Measurements from ENCODE around the gene ABCA4. TPM values are rescaled to one million over a fixed set of nuclear protein-coding genes. Genes with fewer than 3 reads are reported as not detected.

ABCA4 gene
- total RNA-seq, 1 experiment from 2014 or later = 1.5 TPM

GRCh38 chr1:94049791-94050190 lies 71.2 kb downstream of the ABCA4 start:
- in situ Hi-C loops (cut with HindIII; ENCODE audit: low pct_unique_long_range_greater_than_20kb, low sequenced_read_pairs) = no loop called here
- no peaks in the 10 kb centered on the region for H3K27me3 ChIP-seq (ENCODE audit: control insufficient read depth, insufficient read depth, low read length)
- ATAC-seq (no peak), DNase-seq (ENCODE audit: low read depth, low spot score) (no peak)
- H3K4me3 ChIP-seq (ENCODE audit: low read depth in 2 of 2, low read length in 2 of 2) = no peak overlapping the region
- CTCF ChIA-PET = no interaction called here
- BruUV-seq (replicated peaks) = no TSS peak
- H3K36me3 ChIP-seq (ENCODE audit: control insufficient read depth, insufficient read depth, low read length) = no peaks in the 10 kb centered on the region
- POLR2A ChIA-PET = no interaction called here
- H3K27ac ChIP-seq (ENCODE audit: low read length) = peak overlapping the region; percentile 87
- intact Hi-C loops (cut with micrococcal nuclease; ENCODE audit: unreplicated experiment) = loop anchor here (5.0 to 10.0 kb wide), 2 partner anchors 113 to 185 kb away; partner anchors contain the start of gene ARHGAP29
- no peak for TF ChIP-seq REST (IDR thresholded peaks at IDR 0.05; ENCODE audit: insufficient read depth in 1 of 2, low read depth in 2 of 2, low read length in 1 of 2)
- TF ChIP-seq POLR2AphosphoS5 (IDR thresholded peaks at IDR 0.05; ENCODE audit: low read depth, low read length) = no peak
- no peak for TF ChIP-seq CTCF (IDR thresholded peaks at IDR 0.05)
- no peak for TF ChIP-seq SIN3A (IDR thresholded peaks at IDR 0.05; ENCODE audit: borderline replicate concordance, insufficient read depth, low read depth, low read length)
- TF ChIP-seq TCF7L2 (IDR thresholded peaks at IDR 0.05; ENCODE audit: low read depth, low read length) = no peak
- no peaks in the 10 kb centered on the region for H3K9me3 ChIP-seq (ENCODE audit: control insufficient read depth, insufficient read depth, low read depth, low read length)
- peaks cover 40% of the 10 kb centered on the region for H3K4me1 ChIP-seq (ENCODE audit: control insufficient read depth, insufficient read depth, low read length)

- Histone ChIP-seq H3K4me1 (ENCODE audit: control insufficient read depth, insufficient read depth, low read length) (peaks cover 48% of the 10 kb centered on the region), H3K4me3 (ENCODE audit: low read depth in 2 of 2, low read length in 2 of 2) (no peak overlapping the region), H3K36me3 (ENCODE audit: control insufficient read depth, insufficient read depth, low read length) (no peaks in the 10 kb centered on the region), H3K27me3 (ENCODE audit: control insufficient read depth, insufficient read depth, low read length) (no peaks in the 10 kb centered on the region), H3K9me3 (ENCODE audit: control insufficient read depth, insufficient read depth, low read depth, low read length) (no peaks in the 10 kb centered on the region), H3K27ac (ENCODE audit: low read length) (peak overlapping the region; percentile 88)
- DNase-seq (ENCODE audit: low read depth, low spot score) (no peak), ATAC-seq (no peak)
- in situ Hi-C loops (cut with HindIII; ENCODE audit: low pct_unique_long_range_greater_than_20kb, low sequenced_read_pairs) (no loop called here), intact Hi-C loops (cut with micrococcal nuclease; ENCODE audit: unreplicated experiment) (loop anchor here (5.0 to 10.0 kb wide), 2 partner anchors 114 to 186 kb away; partner anchors contain the start of gene ARHGAP29)
- ChIA-PET CTCF (no interaction called here), POLR2A (no interaction called here)
- BruUV-seq (replicated peaks) = no TSS peak
- no peak for TF ChIP-seq REST (IDR thresholded peaks at IDR 0.05; ENCODE audit: insufficient read depth in 1 of 2, low read depth in 2 of 2, low read length in 1 of 2)
- TF ChIP-seq POLR2AphosphoS5 (IDR thresholded peaks at IDR 0.05; ENCODE audit: low read depth, low read length) = no peak
- no peak for TF ChIP-seq SIN3A (IDR thresholded peaks at IDR 0.05; ENCODE audit: borderline replicate concordance, insufficient read depth, low read depth, low read length)
- TF ChIP-seq TCF7L2 (IDR thresholded peaks at IDR 0.05; ENCODE audit: low read depth, low read length) = no peak
- TF ChIP-seq CTCF (IDR thresholded peaks at IDR 0.05) = no peak
Observed at GRCh38 chr1:94048413-94049164, 72.4 kb downstream of the ABCA4 start.

Measured in Panc1 (cell line).